ENCODE results near the gene SPACDR. TPM values are rescaled to one million over a fixed set of nuclear protein-coding genes. Genes with fewer than 3 reads are reported as not detected.
"Not testable (repeated sequence)": the region's sequence is repeated elsewhere in the genome, so short reads cannot be mapped to it uniquely, and the experiment has no call there.

Gene SPACDR
- polyA plus RNA-seq, 3 donors = 0.58 to 1.4 (median 0.82) TPM

DNA sequence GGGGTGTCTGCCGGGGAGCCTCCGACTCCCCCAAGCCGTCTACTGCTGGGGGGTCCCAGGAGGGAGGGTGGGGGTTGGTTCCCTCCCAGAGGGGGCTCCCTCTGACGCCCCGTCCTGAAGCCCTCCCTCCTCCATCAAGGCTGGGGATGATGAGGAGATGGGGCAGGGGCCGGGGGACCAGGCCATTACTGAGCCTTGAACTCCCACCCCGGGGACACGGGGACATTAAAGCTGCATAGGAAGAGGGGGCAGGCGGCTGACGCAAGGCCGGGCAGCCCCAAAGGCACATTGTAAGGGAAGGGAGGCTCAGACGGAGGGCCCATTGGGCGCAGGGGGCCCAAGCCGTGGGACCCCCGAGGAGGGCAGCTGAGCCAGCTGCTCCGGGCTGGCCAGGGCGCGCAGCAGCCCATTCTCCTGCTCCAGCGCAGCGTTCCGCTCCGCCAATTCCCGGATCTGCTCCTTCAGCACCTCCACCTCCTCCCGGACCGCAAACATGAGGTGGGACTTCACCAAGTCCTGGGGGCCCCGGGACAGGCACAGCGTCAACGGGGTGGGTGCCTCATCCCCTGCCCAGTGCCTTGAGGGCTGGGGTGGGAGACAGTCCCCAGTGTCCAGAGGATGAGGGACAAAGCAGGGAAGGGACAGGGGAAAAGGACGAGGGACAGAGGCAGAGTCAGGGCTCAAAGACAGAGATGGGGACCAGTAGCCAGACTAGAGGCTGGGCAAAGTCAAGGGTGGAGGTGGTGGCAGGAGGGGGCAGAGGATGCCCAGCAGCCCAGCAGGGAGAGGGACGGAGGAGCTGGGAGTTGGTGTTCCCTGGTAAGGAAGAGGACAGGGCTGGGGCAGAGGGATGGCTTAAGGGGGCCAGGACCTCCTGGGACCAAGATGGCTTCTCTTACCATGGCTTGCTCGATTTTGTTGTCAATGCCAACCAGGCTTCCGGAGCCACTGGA, 2.9 kb upstream of the SPACDR start:
- no peak for DNase-seq (ENCODE audit: low read depth in 3 of 3, low spot score in 2 of 3)

- DNase-seq (ENCODE audit: low read depth in 3 of 3, low spot score in 2 of 3) = no peak
Measured at GRCh38 chr7:100465702-100466311, 1.7 kb upstream of the SPACDR start.

- DNase-seq (ENCODE audit: low read depth in 3 of 3, low spot score in 2 of 3) = no peak
Measured at GRCh38 chr7:100465299-100465698, 1.2 kb upstream of the SPACDR start.

DNA sequence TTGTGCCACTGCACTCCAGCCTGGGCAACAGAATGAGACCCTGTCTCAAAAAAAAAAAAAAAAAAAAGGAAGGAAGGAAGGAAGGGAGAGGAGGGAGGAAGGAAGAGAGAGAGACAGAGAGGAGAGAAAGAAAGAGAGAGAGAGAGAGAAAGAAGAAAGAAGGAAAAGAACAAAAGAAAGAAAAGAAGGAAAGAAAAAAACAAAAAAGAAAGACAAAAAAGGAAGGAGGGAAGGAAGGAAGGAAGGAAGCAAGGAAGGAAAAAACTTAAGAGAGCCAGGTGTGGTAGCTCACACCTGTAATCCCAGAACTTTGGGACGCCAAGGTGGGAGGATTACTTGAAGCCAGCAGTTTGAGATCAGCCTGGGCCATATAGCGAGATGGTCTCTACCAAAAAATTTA, 731 bp upstream of the SPACDR start:
- DNase-seq (ENCODE audit: low read depth in 3 of 3, low spot score in 2 of 3) = no peak

DNA sequence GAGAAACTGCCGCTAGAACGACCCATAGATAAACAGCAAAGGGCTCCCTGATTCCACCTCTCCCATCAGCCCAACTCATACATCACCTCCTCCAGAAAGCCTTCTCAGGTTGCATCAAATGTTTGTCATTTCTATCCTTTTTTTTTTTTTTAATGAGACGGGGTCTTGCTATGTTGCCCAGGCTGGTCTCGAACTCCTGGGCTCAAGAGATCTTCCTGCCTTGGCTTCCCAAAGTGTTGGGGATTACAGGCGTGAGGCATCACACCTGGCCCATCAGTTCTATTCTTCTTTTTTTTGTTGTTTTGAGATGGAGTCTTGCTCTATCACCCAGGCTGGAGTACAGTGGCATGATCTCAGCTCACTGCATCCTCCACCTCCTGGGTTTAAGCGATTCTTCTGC, 7.0 kb downstream of the SPACDR start:
- DNase-seq (ENCODE audit: low read depth in 3 of 3, low spot score in 2 of 3) = no peak

GRCh38 chr7:100456562-100456961, 7.5 kb downstream of the SPACDR start:
- no peak for DNase-seq (ENCODE audit: low read depth in 3 of 3, low spot score in 2 of 3)

DNA sequence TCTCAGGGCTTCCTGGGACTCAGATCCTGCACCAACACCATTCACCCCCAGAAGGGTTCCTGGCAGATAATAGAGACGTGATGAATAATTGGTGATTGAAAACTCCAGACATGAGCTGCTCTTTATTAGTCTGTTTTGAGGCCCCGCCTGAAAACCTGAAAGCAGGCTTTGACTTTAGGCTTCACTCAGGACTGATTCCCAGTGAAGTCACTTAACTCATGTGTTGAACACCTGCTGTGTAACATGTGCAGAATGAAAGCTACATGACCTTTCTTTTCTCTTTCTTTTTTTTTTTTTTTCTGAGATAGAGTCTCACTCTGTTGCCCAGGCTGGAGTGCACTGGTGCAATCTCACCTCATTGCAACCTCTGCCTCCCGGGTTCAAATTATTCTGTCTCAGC, 8.9 kb downstream of the SPACDR start:
- no peak for DNase-seq (ENCODE audit: low read depth in 3 of 3, low spot score in 2 of 3)

DNA sequence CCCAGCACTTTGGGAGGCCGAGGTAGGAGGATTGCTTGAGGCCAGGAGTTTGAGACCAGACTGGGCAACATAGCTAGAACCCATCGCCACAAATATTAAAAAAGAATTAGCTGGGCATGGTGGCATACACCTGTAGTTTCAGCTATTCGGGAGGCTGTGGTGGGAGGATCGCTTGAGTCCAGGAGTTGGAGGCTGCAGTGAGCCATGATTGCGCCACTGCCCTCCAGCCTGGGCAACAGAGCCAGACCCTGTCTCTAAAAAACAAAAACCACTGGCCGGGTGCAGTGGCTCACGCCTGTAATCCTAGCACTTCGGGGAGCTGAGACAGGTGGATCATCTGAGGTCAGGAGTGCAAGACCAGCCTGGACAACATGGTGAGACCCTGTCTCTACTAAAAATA, 10.2 kb downstream of the SPACDR start:
- DNase-seq (ENCODE audit: low read depth in 3 of 3, low spot score in 2 of 3) = not testable (repeated sequence)

DNA sequence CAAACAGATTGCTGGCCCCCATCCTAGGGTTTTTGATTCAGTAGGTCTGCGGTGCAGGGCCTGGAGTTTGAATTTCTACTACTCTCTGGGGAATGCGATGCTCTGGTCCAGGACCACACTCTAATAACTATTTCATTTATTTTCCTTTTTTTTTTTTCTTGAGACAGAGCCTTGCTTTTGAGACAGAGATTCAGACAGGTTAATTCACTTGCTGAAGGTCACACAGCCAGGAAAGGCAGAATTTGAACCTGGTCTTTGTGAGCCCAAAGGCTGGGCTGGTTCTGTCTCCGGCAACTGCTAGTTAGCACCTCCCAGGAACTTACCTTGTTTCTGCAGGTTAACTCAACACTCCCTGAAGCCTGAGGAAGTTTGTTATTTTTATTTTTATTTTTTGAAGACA, 11.5 kb downstream of the SPACDR start:
- no peak for DNase-seq (ENCODE audit: low read depth in 3 of 3, low spot score in 2 of 3)

- DNase-seq (ENCODE audit: low read depth in 3 of 3, low spot score in 2 of 3) = no peak
Measured at GRCh38 chr7:100449190-100449795, 14.8 kb downstream of the SPACDR start.

- not testable (repeated sequence) for DNase-seq (ENCODE audit: low read depth in 3 of 3, low spot score in 2 of 3)
Measured at GRCh38 chr7:100447363-100447762, 16.7 kb downstream of the SPACDR start.

DNA sequence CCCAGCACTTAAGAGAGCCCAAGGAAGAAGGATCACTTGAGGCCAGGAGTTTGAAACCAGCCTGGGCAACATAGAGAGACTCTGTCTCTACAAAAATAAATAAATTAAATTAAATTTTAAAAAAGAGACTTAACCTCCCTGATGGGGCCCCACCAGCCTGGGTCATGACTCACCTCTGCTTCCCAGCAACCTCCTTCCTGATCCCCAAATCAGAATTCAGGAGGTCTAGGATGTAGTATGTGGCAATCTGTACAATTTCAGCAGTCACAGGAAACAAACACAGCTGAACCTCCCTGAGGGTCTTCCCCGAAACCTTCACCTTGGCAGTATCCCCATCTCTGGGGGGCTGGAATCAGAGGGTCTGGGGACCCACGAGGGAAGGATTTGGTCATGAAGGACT, 18.0 kb downstream of the SPACDR start:
- DNase-seq (ENCODE audit: low read depth in 3 of 3, low spot score in 2 of 3) = no peak

- DNase-seq (ENCODE audit: low read depth in 3 of 3, low spot score in 2 of 3) = no peak
Measured at GRCh38 chr7:100444311-100445278, 19.5 kb downstream of the SPACDR start.

DNA sequence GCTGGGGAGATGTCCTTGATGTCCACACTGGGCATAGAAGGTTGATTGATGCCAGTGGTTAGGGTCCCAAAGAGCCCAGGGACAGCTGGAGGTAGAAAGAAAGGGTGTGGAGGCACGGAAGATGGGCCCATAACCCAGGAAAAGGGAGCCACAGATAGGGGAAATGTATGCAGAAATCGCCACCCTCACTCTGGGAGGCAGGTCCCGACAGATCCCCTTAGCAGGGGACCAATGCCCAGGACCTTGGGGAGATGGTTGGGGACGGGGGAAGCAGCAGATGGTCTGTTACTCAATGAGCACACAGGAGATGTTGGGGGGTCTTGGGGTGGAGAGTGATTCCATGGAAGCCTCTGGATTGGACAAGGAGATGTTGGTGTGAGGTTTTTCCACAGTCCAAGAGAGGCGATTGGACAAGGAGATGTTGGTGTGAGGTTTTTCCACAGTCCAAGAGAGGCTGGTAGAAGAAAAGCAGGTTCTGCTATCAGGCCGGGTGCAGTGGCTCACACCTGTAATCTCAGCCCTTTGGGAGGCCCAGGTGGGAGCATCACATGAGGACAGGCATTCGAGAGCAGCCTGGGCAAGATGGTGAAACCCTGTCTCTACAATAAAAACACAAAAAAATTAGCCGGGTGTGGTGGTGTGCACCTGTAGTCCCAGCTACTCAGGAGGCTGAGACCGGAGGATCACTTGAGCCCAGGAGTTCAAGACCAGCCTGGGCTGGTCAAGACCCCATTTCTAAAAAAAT, 20.8 kb downstream of the SPACDR start:
- no peak for DNase-seq (ENCODE audit: low read depth in 3 of 3, low spot score in 2 of 3)

GRCh38 chr7:100441641-100442535, 22.2 kb downstream of the SPACDR start:
- DNase-seq (ENCODE audit: low read depth in 3 of 3, low spot score in 2 of 3) = no peak

DNA sequence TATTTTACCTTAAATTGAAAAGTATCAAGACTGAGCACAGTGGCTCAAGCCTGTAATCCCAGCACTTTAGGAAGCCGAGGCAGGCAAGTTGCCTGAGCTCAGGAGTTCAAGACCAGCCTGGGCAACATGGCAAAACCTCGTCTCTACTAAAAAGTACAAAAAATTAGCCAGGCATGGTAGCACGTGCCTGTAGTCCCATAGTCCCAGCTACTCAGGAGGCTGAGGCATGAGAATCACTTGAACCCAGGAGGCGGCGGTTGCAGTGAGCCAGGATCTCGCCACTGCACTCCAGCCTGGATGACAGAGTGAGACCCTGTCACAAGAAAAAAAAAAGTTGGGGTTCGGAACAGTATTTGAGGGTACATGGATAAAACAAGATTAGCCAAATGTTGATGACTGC, 24.8 kb downstream of the SPACDR start:
- DNase-seq (ENCODE audit: low read depth in 3 of 3, low spot score in 2 of 3) = not testable (repeated sequence)

DNA sequence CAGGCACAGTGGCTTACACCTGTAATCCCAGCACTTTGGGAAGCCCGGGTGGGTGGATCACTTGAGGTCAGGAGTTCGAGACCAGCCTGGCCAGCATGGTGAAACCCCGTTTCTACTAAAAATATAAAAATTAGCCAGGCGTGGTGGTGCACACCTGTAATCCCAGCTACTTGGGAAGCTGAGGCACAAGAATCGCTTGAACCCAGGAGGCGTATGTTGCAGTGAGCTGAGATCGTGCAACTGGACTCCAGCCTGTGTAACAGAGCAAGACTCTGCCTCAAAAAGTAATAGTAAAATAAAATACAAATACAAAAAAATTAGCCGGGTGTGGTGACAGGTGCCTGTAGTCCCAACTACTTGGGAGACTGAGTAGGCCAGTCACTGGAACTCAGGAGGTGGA, 25.3 kb downstream of the SPACDR start:
- DNase-seq (ENCODE audit: low read depth in 3 of 3, low spot score in 2 of 3) = not testable (repeated sequence)

GRCh38 chr7:100438172-100438571, 25.9 kb downstream of the SPACDR start:
- no peak for DNase-seq (ENCODE audit: low read depth in 3 of 3, low spot score in 2 of 3)

All from right renal cortex interstitium (tissue), 3 donors.